ENCODE results near the gene NRIP1. TPM values are rescaled to one million over a fixed set of nuclear protein-coding genes. Genes with fewer than 3 reads are reported as not detected.

The NRIP1 gene
- total RNA-seq, 1 experiment from 2014 or later: 10.3 TPM

- TF ChIP-seq ZMAT4 (CRISPR knock-in tag; IDR thresholded peaks at IDR 0.05): no peak
Measured at GRCh38 chr21:15054606-15055239, 10.1 kb downstream of the NRIP1 start (continued).

GRCh38 chr21:15054089-15054488 is 10.7 kb downstream of the NRIP1 start:
- ChIA-PET POLR2A (no interaction called here), CTCF (no interaction called here)
- DNase-seq (ENCODE audit: low spot score) (no peak), ATAC-seq (no peak)
- Mint-ChIP-seq H3K9me3 (no peaks in the 10 kb centered on the region), H3K36me3 (no peaks in the 10 kb centered on the region), H3K4me3 (no peak overlapping the region), H3K27ac (no peak overlapping the region), H3K27me3 (ENCODE audit: low read depth) (no peaks in the 10 kb centered on the region), H3K4me1 (peaks cover 76% of the 10 kb centered on the region)
- TF ChIP-seq MAX (CRISPR knock-in tag; IDR thresholded peaks at IDR 0.05) (no peak), ZBTB21 (CRISPR knock-in tag; IDR thresholded peaks at IDR 0.05; ENCODE audit: borderline replicate concordance) (no peak), STAT6 (CRISPR knock-in tag; conservative IDR thresholded peaks at IDR 0.05; ENCODE audit: low read depth) (no peak), KAT7 (CRISPR knock-in tag; IDR thresholded peaks at IDR 0.05; ENCODE audit: borderline replicate concordance) (no peak), ZNF396 (CRISPR knock-in tag; IDR thresholded peaks at IDR 0.05; ENCODE audit: borderline replicate concordance) (no peak), ZNF219 (CRISPR knock-in tag; IDR thresholded peaks at IDR 0.05; ENCODE audit: borderline replicate concordance) (no peak), FOXJ3 (CRISPR knock-in tag; IDR thresholded peaks at IDR 0.05; ENCODE audit: borderline replicate concordance) (no peak)

GRCh38 chr21:15053500-15053899 is 11.3 kb downstream of the NRIP1 start:
- POLR2A ChIA-PET: no interaction called here
- CTCF ChIA-PET: no interaction called here
- Mint-ChIP-seq H3K36me3 (no peaks in the 10 kb centered on the region), H3K9me3 (no peaks in the 10 kb centered on the region), H3K4me3 (no peak overlapping the region), H3K27ac (no peak overlapping the region), H3K27me3 (ENCODE audit: low read depth) (no peaks in the 10 kb centered on the region), H3K4me1 (peaks cover 72% of the 10 kb centered on the region)
- ATAC-seq (no peak), DNase-seq (ENCODE audit: low spot score) (no peak)
- TF ChIP-seq CTCF (IDR thresholded peaks at IDR 0.05): no peak
- TF ChIP-seq FOXP1 (CRISPR knock-in tag; IDR thresholded peaks at IDR 0.05; ENCODE audit: borderline replicate concordance): no peak
- no peak for TF ChIP-seq NR2C2 (CRISPR knock-in tag; IDR thresholded peaks at IDR 0.05)
- no peak for TF ChIP-seq ZBTB21 (CRISPR knock-in tag; IDR thresholded peaks at IDR 0.05; ENCODE audit: borderline replicate concordance)
- TF ChIP-seq FOXK1 (CRISPR knock-in tag; IDR thresholded peaks at IDR 0.05): no peak
- no peak for TF ChIP-seq SMAD4 (CRISPR knock-in tag; IDR thresholded peaks at IDR 0.05)
- no peak for TF ChIP-seq GRHL2 (CRISPR knock-in tag; IDR thresholded peaks at IDR 0.05; ENCODE audit: insufficient replicate concordance, severe bottlenecking)
- TF ChIP-seq NR1H2 (CRISPR knock-in tag; IDR thresholded peaks at IDR 0.05): no peak
- TF ChIP-seq SMAD3 (CRISPR knock-in tag; IDR thresholded peaks at IDR 0.05; ENCODE audit: borderline replicate concordance): no peak
- TF ChIP-seq ARID4B (CRISPR knock-in tag; IDR thresholded peaks at IDR 0.05; ENCODE audit: borderline replicate concordance): no peak
- no peak for TF ChIP-seq MLX (CRISPR knock-in tag; IDR thresholded peaks at IDR 0.05)
